ENCODE measurements around the gene TEK.

DNA sequence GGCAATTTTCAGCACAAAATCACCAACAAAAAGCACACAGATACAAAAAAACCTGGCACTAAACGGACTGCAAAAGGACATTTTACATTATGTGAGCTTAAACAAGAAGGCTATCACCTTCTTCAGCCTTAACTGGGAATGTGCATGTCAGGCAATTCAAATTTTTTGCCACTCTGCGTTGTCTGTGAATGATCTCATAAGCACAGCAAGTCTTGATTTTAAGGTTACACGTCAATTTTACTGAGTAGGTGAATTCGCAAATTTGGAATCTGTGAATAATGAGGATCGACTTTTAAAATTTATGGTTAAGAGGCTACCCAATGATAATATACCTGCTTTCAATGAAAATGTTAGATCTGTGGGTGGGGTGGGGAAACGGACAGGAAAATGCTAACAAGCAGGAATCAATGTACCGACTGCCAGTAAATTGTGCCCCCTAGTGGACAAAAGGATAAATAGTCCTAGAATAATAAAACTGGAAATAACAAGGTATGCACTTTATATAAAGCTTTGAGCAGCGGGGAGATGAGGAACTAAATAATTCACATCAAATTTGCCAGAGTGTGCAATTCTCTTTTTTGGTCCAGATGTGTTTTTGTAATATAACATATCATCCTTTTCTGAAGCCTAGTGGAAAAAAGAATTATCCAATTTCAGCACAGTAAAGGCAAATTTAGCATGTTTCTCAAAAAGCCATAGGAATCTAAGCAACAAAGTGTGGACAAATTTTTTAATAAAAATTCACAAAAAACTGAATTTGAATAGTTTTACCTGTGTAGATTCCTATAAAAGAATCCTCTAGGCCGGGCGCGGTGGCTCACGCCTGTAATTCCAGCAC is 167.4 kb downstream of the TEK start:
- peak; percentile 72 to 84 (median 77) for TF ChIP-seq CTCF (IDR thresholded peaks at IDR 0.05)
- no peak for TF ChIP-seq POLR2AphosphoS5 (IDR thresholded peaks at IDR 0.05)
- TF ChIP-seq POLR2A (IDR thresholded peaks at IDR 0.05; ENCODE audit: low read depth): no peak
- TF ChIP-seq EP300 (IDR thresholded peaks at IDR 0.05): no peak
